Right ventricle myocardium inferior (tissue), 1 donor: Measurements from ENCODE around the gene TIFAB. TPM values are rescaled to one million over a fixed set of nuclear protein-coding genes. Genes with fewer than 3 reads are reported as not detected.

Source experiments
- ATAC-seq: fragments of 200-7000 bp; cut with Tn5 transposase; one replicate; pipeline ENCODE4 v1.9.1; 2020; ENCODE audit warnings: mild to moderate bottlenecking, moderate library complexity
- DNase-seq: peaks from one replicate; pipeline ENCODE4 v3.0.0; 2021; ENCODE audit errors: missing footprints
- intact Hi-C: fragments of 100-400 bp; cut with DNase I; formaldehyde crosslinking; loops from one replicate; pipeline ENCODE4 v1.11.0; 2022
- total RNA-seq: library from RNA; stranded (reverse); fragmentation: NEBNext Ultra II Directional; extraction: Animal tissue kit (Norgen Biotek cat#: 25700); gene quantifications from one replicate; pipeline ENCODE4 v1.2.1, GENCODE V29; 2021
- donor health status: DM: no; HTN: yes; CAD: no; lungs with severe emphysema.

The TIFAB gene
- total RNA-seq, 1 donor from 2014 or later, result not detected

- intact Hi-C loops, result no loop called here
- DNase-seq (no peak), ATAC-seq (no peak)
Observed at GRCh38 chr5:135484674-135485086, 32.5 kb upstream of the TIFAB start.

GRCh38 chr5:135483254-135483653 lies 31.1 kb upstream of the TIFAB start:
- intact Hi-C loops, result no loop called here
- no peak for DNase-seq
- no peak for ATAC-seq

- ATAC-seq (no peak), DNase-seq (no peak)
- intact Hi-C loops, result no loop called here
Observed at GRCh38 chr5:135482381-135482933, 30.3 kb upstream of the TIFAB start.

- DNase-seq, result no peak
- intact Hi-C loops, result no loop called here
- ATAC-seq, result no peak
Observed at GRCh38 chr5:135481909-135482311, 29.8 kb upstream of the TIFAB start.

- intact Hi-C loops, result no loop called here
- DNase-seq, result no peak
- ATAC-seq, result peak; percentile 43
Observed at GRCh38 chr5:135481387-135481786, 29.2 kb upstream of the TIFAB start.

- DNase-seq (no peak), ATAC-seq (no peak)
- intact Hi-C loops, result no loop called here
Observed at GRCh38 chr5:135480511-135480910, 28.4 kb upstream of the TIFAB start.

- intact Hi-C loops, result no loop called here
- ATAC-seq, result no peak
- DNase-seq, result no peak
Observed at GRCh38 chr5:135478938-135479337, 26.8 kb upstream of the TIFAB start.

- intact Hi-C loops, result no loop called here
- no peak for DNase-seq
- ATAC-seq, result no peak
Observed at GRCh38 chr5:135477613-135478066, 25.5 kb upstream of the TIFAB start.

GRCh38 chr5:135476615-135477581 lies 24.7 kb upstream of the TIFAB start:
- no peak for ATAC-seq
- intact Hi-C loops, result no loop called here
- DNase-seq, result no peak

- no peak for ATAC-seq
- intact Hi-C loops, result no loop called here
- peak; percentile 32 for DNase-seq
Observed at GRCh38 chr5:135473956-135474670, 22.0 kb upstream of the TIFAB start.

- intact Hi-C loops, result no loop called here
- ATAC-seq (no peak), DNase-seq (no peak)
Observed at GRCh38 chr5:135472141-135472540, 20.0 kb upstream of the TIFAB start.

- ATAC-seq (no peak), DNase-seq (no peak)
- intact Hi-C loops, result no loop called here
Observed at GRCh38 chr5:135471726-135472125, 19.6 kb upstream of the TIFAB start.

- ATAC-seq, result no peak
- DNase-seq, result no peak
- intact Hi-C loops, result loop anchor here (5.0 kb wide), 1 partner anchor 362 kb away; the partner anchor contains the start of gene SLC25A48
Observed at GRCh38 chr5:135469911-135470310, 17.8 kb upstream of the TIFAB start.

- DNase-seq (no peak), ATAC-seq (no peak)
- intact Hi-C loops, result loop anchor here (5.0 kb wide), 1 partner anchor 364 kb away; the partner anchor contains the start of gene SLC25A48
Observed at GRCh38 chr5:135468541-135468940, 16.4 kb upstream of the TIFAB start.

GRCh38 chr5:135467871-135468485 lies 15.8 kb upstream of the TIFAB start:
- intact Hi-C loops, result loop anchor here (5.0 kb wide), 1 partner anchor 364 kb away; the partner anchor contains the start of gene SLC25A48
- ATAC-seq (no peak), DNase-seq (no peak)

GRCh38 chr5:135467051-135467625 lies 15.0 kb upstream of the TIFAB start:
- peak; percentile 64 for DNase-seq
- intact Hi-C loops, result loop anchor here (5.0 kb wide), 1 partner anchor 365 kb away; the partner anchor contains the start of gene SLC25A48
- no peak for ATAC-seq

- intact Hi-C loops, result loop anchor here (1.0 to 5.0 kb wide), 2 partner anchors 86 to 366 kb away; partner anchors contain the start of gene SLC25A48
- peak; percentile 84 for DNase-seq
- ATAC-seq, result peak; percentile 88
Observed at GRCh38 chr5:135466178-135467050, 14.3 kb upstream of the TIFAB start.
